Glutamatergic neuron (in vitro differentiated cells): ENCODE measurements around the gene ZC3H7B. TPM values are rescaled to one million over a fixed set of nuclear protein-coding genes. Genes with fewer than 3 reads are reported as not detected.

Experiments
- DNase-seq: peaks from one replicate; pipeline ENCODE4 v3.0.0; 2022
- H3K27ac Mint-ChIP-seq: one replicate; pipeline ENCODE4 v1.8.0; 2020; ENCODE audit warnings: mild to moderate bottlenecking, mixed read lengths, inconsistent platforms; ENCODE audit not compliant: unreplicated experiment
- H3K27me3 Mint-ChIP-seq: one replicate; pipeline ENCODE4 v1.8.0; 2020; ENCODE audit warnings: mild to moderate bottlenecking, moderate library complexity, mixed read lengths, inconsistent platforms; ENCODE audit not compliant: unreplicated experiment
- H3K36me3 Mint-ChIP-seq: one replicate; pipeline ENCODE4 v1.8.0; 2020; ENCODE audit warnings: mild to moderate bottlenecking, mixed read lengths, inconsistent platforms; ENCODE audit not compliant: unreplicated experiment
- H3K4me1 Mint-ChIP-seq: one replicate; pipeline ENCODE4 v1.8.0; 2020; ENCODE audit warnings: mild to moderate bottlenecking, low read depth, mixed read lengths, inconsistent platforms; ENCODE audit not compliant: unreplicated experiment
- H3K4me3 Mint-ChIP-seq: one replicate; pipeline ENCODE4 v1.8.0; 2020; ENCODE audit warnings: mild to moderate bottlenecking, mixed read lengths, inconsistent platforms; ENCODE audit not compliant: unreplicated experiment
- H3K9me3 Mint-ChIP-seq: one replicate; pipeline ENCODE4 v1.8.0; 2020; ENCODE audit warnings: mild to moderate bottlenecking, moderate library complexity, mixed read lengths, inconsistent platforms; ENCODE audit not compliant: unreplicated experiment
- CTCF ChIP-seq: fragments of 200-600 bp; sonication (generic); IDR thresholded peaks from one replicate; pipeline ENCODE4 v1.5.0; 2021; ENCODE audit not compliant: partially characterized antibody, unreplicated experiment
- total RNA-seq: library from RNA; stranded (reverse); fragmentation: NEBNext Ultra II Directional; extraction: Animal tissue kit (Norgen Biotek cat#: 25700); gene quantifications from one replicate; pipeline ENCODE4 v1.2.1, GENCODE V29; 2021; ENCODE audit not compliant: unreplicated experiment

ZC3H7B gene
- total RNA-seq, 1 donor from 2014 or later, result 51.6 TPM

DNA sequence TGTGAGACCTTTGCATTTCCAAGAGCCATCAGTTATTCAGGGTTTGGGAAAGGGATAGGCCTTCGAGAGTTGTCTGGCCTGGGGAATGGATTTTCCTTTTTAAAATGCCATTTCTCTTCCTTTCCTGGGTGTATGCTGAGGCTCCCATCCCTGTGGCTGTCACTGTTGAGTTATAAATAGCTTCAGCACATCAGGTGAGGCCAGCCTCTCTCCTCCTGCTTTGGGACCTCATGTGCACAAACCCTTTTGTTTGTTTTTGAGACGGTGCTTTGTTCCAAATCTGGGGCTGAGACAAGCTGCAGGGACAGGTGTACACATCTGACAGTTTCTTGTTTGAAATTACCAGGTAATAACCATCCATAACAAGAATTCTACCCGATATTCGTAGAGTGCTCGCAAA lies 81.8 kb downstream of the ZC3H7B start:
- Mint-ChIP-seq H3K27me3 (peaks cover 3% of the 10 kb centered on the region), H3K9me3 (peaks cover 8% of the 10 kb centered on the region), H3K4me3 (peak overlapping the region; percentile 81), H3K36me3 (no peaks in the 10 kb centered on the region), H3K4me1 (peaks cover 14% of the 10 kb centered on the region), H3K27ac (peak overlapping the region; percentile 93)
- no peak for TF ChIP-seq CTCF
- DNase-seq, result no peak

GRCh38 chr22:41384128-41384527 lies 82.8 kb downstream of the ZC3H7B start:
- Mint-ChIP-seq H3K9me3 (peaks cover 8% of the 10 kb centered on the region), H3K27ac (peak overlapping the region; percentile 49), H3K4me3 (peak overlapping the region; percentile 81), H3K4me1 (peaks cover 14% of the 10 kb centered on the region), H3K36me3 (no peaks in the 10 kb centered on the region), H3K27me3 (peaks cover 3% of the 10 kb centered on the region)
- DNase-seq, result no peak
- no peak for TF ChIP-seq CTCF

DNA sequence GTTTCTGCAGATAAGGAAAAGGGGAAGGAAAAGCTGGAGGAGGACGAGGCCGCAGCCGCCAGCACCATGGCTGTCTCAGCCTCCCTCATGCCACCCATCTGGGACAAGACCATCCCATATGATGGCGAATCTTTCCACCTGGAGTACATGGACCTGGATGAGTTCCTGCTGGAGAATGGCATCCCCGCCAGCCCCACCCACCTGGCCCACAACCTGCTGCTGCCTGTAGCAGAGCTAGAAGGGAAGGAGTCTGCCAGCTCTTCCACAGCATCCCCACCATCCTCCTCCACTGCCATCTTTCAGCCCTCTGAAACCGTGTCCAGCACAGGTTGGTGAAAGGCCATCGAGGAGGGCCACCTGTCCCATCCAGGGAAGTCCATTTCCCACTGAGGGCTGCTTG lies 86.0 kb downstream of the ZC3H7B start:
- no peak for TF ChIP-seq CTCF
- Mint-ChIP-seq H3K9me3 (peaks cover 8% of the 10 kb centered on the region), H3K36me3 (no peaks in the 10 kb centered on the region), H3K27me3 (peaks cover 3% of the 10 kb centered on the region), H3K4me3 (no peak overlapping the region), H3K4me1 (peaks cover 14% of the 10 kb centered on the region), H3K27ac (no peak overlapping the region)
- DNase-seq, result no peak

DNA sequence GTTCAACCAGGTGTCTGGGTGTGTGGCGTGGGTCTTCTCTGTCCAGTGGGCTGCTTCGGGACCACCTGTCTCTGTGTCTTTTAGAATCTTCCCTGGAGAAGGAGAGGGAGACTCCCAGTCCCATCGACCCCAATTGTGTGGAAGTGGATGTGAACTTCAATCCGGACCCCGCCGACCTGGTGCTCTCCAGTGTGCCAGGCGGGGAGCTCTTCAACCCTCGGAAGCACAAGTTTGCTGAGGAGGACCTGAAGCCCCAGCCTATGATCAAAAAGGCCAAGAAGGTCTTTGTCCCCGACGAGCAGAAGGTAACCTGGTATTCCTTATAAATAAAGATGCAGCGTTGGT lies 92.7 kb downstream of the ZC3H7B start:
- Mint-ChIP-seq H3K4me3 (no peak overlapping the region), H3K36me3 (no peaks in the 10 kb centered on the region)
- no peak for TF ChIP-seq CTCF

GRCh38 chr22:41395531-41396240 lies 94.4 kb downstream of the ZC3H7B start:
- no peaks in the 10 kb centered on the region for H3K27me3 Mint-ChIP-seq

More for the DNA sequence above, 92.7 kb downstream of the ZC3H7B start:
- H3K27me3 Mint-ChIP-seq, result no peaks in the 10 kb centered on the region
- H3K4me1 Mint-ChIP-seq, result no peaks in the 10 kb centered on the region
- DNase-seq, result no peak
- H3K9me3 Mint-ChIP-seq, result no peaks in the 10 kb centered on the region
- H3K27ac Mint-ChIP-seq, result no peak overlapping the region

More at GRCh38 chr22:41395531-41396240, 94.4 kb downstream of the ZC3H7B start:
- Mint-ChIP-seq H3K9me3 (peaks cover 1% of the 10 kb centered on the region), H3K27ac (no peak overlapping the region), H3K4me3 (no peak overlapping the region), H3K36me3 (no peaks in the 10 kb centered on the region), H3K4me1 (no peaks in the 10 kb centered on the region)
- DNase-seq, result no peak
- no peak for TF ChIP-seq CTCF
